ENCODE measurements around the gene GABRG3. TPM values are rescaled to one million over a fixed set of nuclear protein-coding genes. Genes with fewer than 3 reads are reported as not detected.

GABRG3 gene
- total RNA-seq, 1 experiment from 2014 or later, result not detected

GRCh38 chr15:27480141-27480530 lies 509.2 kb downstream of the GABRG3 start:
- no peaks in the 10 kb centered on the region for H3K9me2 ChIP-seq (ENCODE audit: insufficient read depth)
- H3K36me3 ChIP-seq (ENCODE audit: control insufficient read depth in 1 of 2, insufficient read depth in 2 of 2, low read length in 2 of 2), result no peaks in the 10 kb centered on the region
- H3K4me1 ChIP-seq (ENCODE audit: control insufficient read depth in 1 of 2, insufficient read depth in 2 of 2, low read length in 2 of 2), result no peaks in the 10 kb centered on the region
- ATAC-seq (no peak), DNase-seq (ENCODE audit: low read depth, low spot score) (no peak)
- no peak overlapping the region for H3K4me2 ChIP-seq (ENCODE audit: low read length)
- no peak overlapping the region for H2AFZ ChIP-seq (ENCODE audit: low read depth, low read length, poor library complexity, severe bottlenecking)
- intact Hi-C loops (cut with micrococcal nuclease), result no loop called here
- H3K27ac ChIP-seq (ENCODE audit: low read depth, low read length), result no peak overlapping the region
- peaks cover 17 to 31% of the 10 kb centered on the region in 2 experiments; a peak in 2 of 4 replicates for H3K9me3 ChIP-seq (ENCODE audit: control insufficient read depth in 1 of 2, insufficient read depth in 1 of 2, low read depth in 1 of 2, low read length in 2 of 2)
- ChIA-PET CTCF (no interaction called here), POLR2A (no interaction called here), RAD21 (ENCODE audit: low non-redundant PET in 1 of 2, low total read pairs in 2 of 2, uncharacterized antibody in 2 of 2, unreplicated experiment in 2 of 2) (no interaction called here)
- no TSS peak for BruUV-seq (replicated peaks)
- no peaks in the 10 kb centered on the region for H4K20me1 ChIP-seq (ENCODE audit: insufficient read depth)
- TF ChIP-seq POLR2AphosphoS5 (IDR thresholded peaks at IDR 0.05; ENCODE audit: low read depth, low read length), result no peak
- no peaks in the 10 kb centered on the region for H3K27me3 ChIP-seq (ENCODE audit: insufficient read depth, low read length)
- no peak overlapping the region for H3K9ac ChIP-seq (ENCODE audit: low read length)
- H3K4me3 ChIP-seq (replicated peaks in 1 of 2; ENCODE audit: low read depth in 1 of 2, low read length in 2 of 2), result no peak overlapping the region
- no peaks in the 10 kb centered on the region for H3K79me2 ChIP-seq (ENCODE audit: insufficient read depth, low read length)

GRCh38 chr15:27480642-27481041 lies 509.7 kb downstream of the GABRG3 start:
- intact Hi-C loops (cut with micrococcal nuclease), result no loop called here
- no peak for TF ChIP-seq ATF3 (IDR thresholded peaks at IDR 0.05)
- no peak for TF ChIP-seq CTCF (IDR thresholded peaks at IDR 0.05 in 2 of 3, conservative IDR thresholded peaks at IDR 0.05 in 1 of 3; ENCODE audit: borderline replicate concordance in 1 of 3, insufficient read depth in 1 of 3, low read depth in 2 of 3, low read length in 2 of 3)
- no peak for TF ChIP-seq SP1 (IDR thresholded peaks at IDR 0.05; ENCODE audit: low read depth)
- no peak for TF ChIP-seq ELF1 (IDR thresholded peaks at IDR 0.05; ENCODE audit: borderline replicate concordance, low read depth)
- TF ChIP-seq MAX (IDR thresholded peaks at IDR 0.05), result no peak
- TF ChIP-seq REST (IDR thresholded peaks at IDR 0.05; ENCODE audit: low read depth), result no peak
- no peak for TF ChIP-seq SRF (IDR thresholded peaks at IDR 0.05; ENCODE audit: low read depth)
- TF ChIP-seq TCF7L2 (IDR thresholded peaks at IDR 0.05; ENCODE audit: borderline replicate concordance, extremely low read depth, insufficient read depth, insufficient read length), result no peak
- TF ChIP-seq CEBPB (IDR thresholded peaks at IDR 0.05; ENCODE audit: low read depth), result no peak
- TF ChIP-seq JUND (IDR thresholded peaks at IDR 0.05), result no peak
- TF ChIP-seq EZH2phosphoT487 (IDR thresholded peaks at IDR 0.05; ENCODE audit: borderline replicate concordance), result no peak
- no peak for TF ChIP-seq RAD21 (IDR thresholded peaks at IDR 0.05; ENCODE audit: low read depth)
- no peak for TF ChIP-seq ZFX (IDR thresholded peaks at IDR 0.05)

More at GRCh38 chr15:27480642-27481041, 509.7 kb downstream of the GABRG3 start:
- no peaks in the 10 kb centered on the region for H3K79me2 ChIP-seq (ENCODE audit: insufficient read depth, low read length)
- ChIA-PET CTCF (no interaction called here), POLR2A (no interaction called here), RAD21 (ENCODE audit: low non-redundant PET in 1 of 2, low total read pairs in 2 of 2, uncharacterized antibody in 2 of 2, unreplicated experiment in 2 of 2) (no interaction called here)
- no peak overlapping the region for H3K27ac ChIP-seq (ENCODE audit: low read depth, low read length)
- no peaks in the 10 kb centered on the region for H3K9me2 ChIP-seq (ENCODE audit: insufficient read depth)
- H3K4me3 ChIP-seq (replicated peaks in 1 of 2; ENCODE audit: low read depth in 1 of 2, low read length in 2 of 2), result no peak overlapping the region
- no peak overlapping the region for H3K9ac ChIP-seq (ENCODE audit: low read length)
- no peak overlapping the region for H3K4me2 ChIP-seq (ENCODE audit: low read length)
- DNase-seq (ENCODE audit: low read depth, low spot score) (no peak), ATAC-seq (no peak)
- no peaks in the 10 kb centered on the region for H3K4me1 ChIP-seq (ENCODE audit: control insufficient read depth in 1 of 2, insufficient read depth in 2 of 2, low read length in 2 of 2)
- BruUV-seq (replicated peaks), result no TSS peak
- H4K20me1 ChIP-seq (ENCODE audit: insufficient read depth), result no peaks in the 10 kb centered on the region
- peaks cover 17 to 31% of the 10 kb centered on the region in 2 experiments; a peak in 2 of 4 replicates for H3K9me3 ChIP-seq (ENCODE audit: control insufficient read depth in 1 of 2, insufficient read depth in 1 of 2, low read depth in 1 of 2, low read length in 2 of 2)
- H3K27me3 ChIP-seq (ENCODE audit: insufficient read depth, low read length), result no peaks in the 10 kb centered on the region
- H2AFZ ChIP-seq (ENCODE audit: low read depth, low read length, poor library complexity, severe bottlenecking), result no peak overlapping the region
- H3K36me3 ChIP-seq (ENCODE audit: control insufficient read depth in 1 of 2, insufficient read depth in 2 of 2, low read length in 2 of 2), result no peaks in the 10 kb centered on the region

All from HCT116 (cell line).